Measurements from ENCODE around the gene ENPP1. TPM values are rescaled to one million over a fixed set of nuclear protein-coding genes. Genes with fewer than 3 reads are reported as not detected.

ENPP1 gene
- total and polyA plus RNA-seq, 9 of the 15 experiments (the other 6 are each of a cell fraction or from before 2014, with no cell fraction given), result 0.03 to 0.56 (median 0.14) TPM

GRCh38 chr6:131843768-131844167 lies 35.9 kb downstream of the ENPP1 start:
- 0% methylated on average over 2 of the region's 2 CpGs for WGBS (ENCODE audit: insufficient coverage, low coverage, missing lambda C conversion rate)
- no peaks in the 10 kb centered on the region for H3K36me3 ChIP-seq (ENCODE audit: control insufficient read depth, insufficient read depth, low read length)
- H3K4me2 ChIP-seq (ENCODE audit: insufficient read depth, low read length), result no peak overlapping the region
- no peaks in the 10 kb centered on the region for H4K20me1 ChIP-seq (replicated peaks; ENCODE audit: control insufficient read depth, insufficient read depth, low read length)
- no peak overlapping the region for H2AFZ ChIP-seq (ENCODE audit: low read depth, low read length)
- ChIA-PET CTCF (ENCODE audit: low intra/inter-chr PET ratio) (interaction anchor here (1.1 kb wide), 1 partner anchor 11 kb away, joined by 3 read pairs; no protein-coding TSS in a partner anchor), POLR2A (interaction anchor here (0.7 to 0.9 kb wide), 2 partner anchors 9 to 13 kb away, joined by 3 read pairs; no protein-coding TSS in a partner anchor)
- H3K4me3 ChIP-seq, result no peak overlapping the region
- H3K9me3 ChIP-seq (replicated peaks; ENCODE audit: control insufficient read depth, insufficient read depth, low read depth, low read length), result no peaks in the 10 kb centered on the region
- H3K27ac ChIP-seq (ENCODE audit: extremely low read depth, low read depth, low read length), result no peak overlapping the region
- H3K27me3 ChIP-seq (ENCODE audit: control insufficient read depth in 2 of 2, insufficient read depth in 2 of 2, low read length in 2 of 2), result peaks cover 0 to 4% of the 10 kb centered on the region in 2 experiments; a peak in 1 of 5 replicates
- DNase-seq (ENCODE audit: extremely low read depth in 1 of 4, low spot score in 3 of 4) (no peak), ATAC-seq (no peak), FAIRE-seq (no peak)
- H3K79me2 ChIP-seq (ENCODE audit: control insufficient read depth, insufficient read depth, low read length), result no peaks in the 10 kb centered on the region
- intact Hi-C loops (cut with micrococcal nuclease), result no loop called here
- TF ChIP-seq GTF2A2 (tag; IDR thresholded peaks at IDR 0.05) (no peak), NR2C2 (CRISPR knock-in tag; IDR thresholded peaks at IDR 0.05) (no peak), NR2C2 (tag; IDR thresholded peaks at IDR 0.05) (no peak), POLR2B (IDR thresholded peaks at IDR 0.05; ENCODE audit: low read depth, partially characterized antibody) (no peak), MECOM (CRISPR knock-in tag; IDR thresholded peaks at IDR 0.05) (no peak), MTA3 (IDR thresholded peaks at IDR 0.05; ENCODE audit: borderline replicate concordance) (no peak), KDM2B (CRISPR knock-in tag; IDR thresholded peaks at IDR 0.05) (no peak), ARID3B (CRISPR knock-in tag; IDR thresholded peaks at IDR 0.05; ENCODE audit: borderline replicate concordance) (no peak), PHF8 (IDR thresholded peaks at IDR 0.05; ENCODE audit: borderline replicate concordance, low read length) (no peak), NCOA4 (IDR thresholded peaks at IDR 0.05; ENCODE audit: partially characterized antibody) (no peak), ZBTB17 (CRISPR knock-in tag; IDR thresholded peaks at IDR 0.05) (no peak), E4F1 (CRISPR knock-in tag; IDR thresholded peaks at IDR 0.05; ENCODE audit: borderline replicate concordance) (no peak), ZEB2 (IDR thresholded peaks at IDR 0.05) (no peak)
- no peaks in the 10 kb centered on the region for H3K4me1 ChIP-seq (replicated peaks in 1 of 2; ENCODE audit: control insufficient read depth in 2 of 2, insufficient read depth in 2 of 2, low read length in 2 of 2)
- H3K9ac ChIP-seq (ENCODE audit: insufficient read depth in 1 of 2, low read depth in 2 of 2, low read length in 2 of 2), result no peak overlapping the region
- no peaks in the 10 kb centered on the region for H3K9me1 ChIP-seq (ENCODE audit: control insufficient read depth, insufficient read depth, low read length)
- BruUV-seq (replicated peaks), result no TSS peak
- in situ Hi-C loops (cut with MboI), result no loop called here

All from K562 (cell line).